HG02798 (cell line): ENCODE results near the gene CEACAM3.
"Not testable (repeated sequence)": the region's sequence is repeated elsewhere in the genome, so short reads cannot be mapped to it uniquely, and the experiment has no call there.

Experiments used
- ATAC-seq: cut with Tn5 transposase; IDR thresholded peaks from one replicate; pipeline ENCODE4 v1.9.1; 2021; ENCODE audit warnings: mild to moderate bottlenecking; ENCODE audit not compliant: unreplicated experiment, poor library complexity

The CEACAM3 gene

DNA sequence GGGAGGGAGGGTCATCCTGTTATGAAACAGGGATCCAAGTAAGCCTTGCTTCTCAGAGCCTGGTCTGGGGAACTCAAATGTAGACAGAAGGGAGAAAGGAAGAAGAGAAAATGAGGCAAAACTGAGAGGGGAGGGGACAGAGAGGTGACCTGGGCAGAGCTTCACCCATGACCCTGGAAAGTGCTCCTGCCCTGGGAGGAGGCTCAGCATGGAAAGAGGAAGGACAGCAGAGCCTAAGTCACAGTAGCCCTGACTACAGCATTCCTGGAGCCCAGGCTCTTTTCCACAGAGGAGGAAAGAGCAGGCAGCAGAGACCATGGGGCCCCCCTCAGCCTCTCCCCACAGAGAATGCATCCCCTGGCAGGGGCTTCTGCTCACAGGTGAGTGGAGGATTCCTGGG is at the start of gene CEACAM3:
Gene CEACAM3 (plus strand): TSS at position 226 of the 400 bp plus-strand sequence. CDS start 91 bp downstream, at position 317.
- ATAC-seq, result no peak

DNA sequence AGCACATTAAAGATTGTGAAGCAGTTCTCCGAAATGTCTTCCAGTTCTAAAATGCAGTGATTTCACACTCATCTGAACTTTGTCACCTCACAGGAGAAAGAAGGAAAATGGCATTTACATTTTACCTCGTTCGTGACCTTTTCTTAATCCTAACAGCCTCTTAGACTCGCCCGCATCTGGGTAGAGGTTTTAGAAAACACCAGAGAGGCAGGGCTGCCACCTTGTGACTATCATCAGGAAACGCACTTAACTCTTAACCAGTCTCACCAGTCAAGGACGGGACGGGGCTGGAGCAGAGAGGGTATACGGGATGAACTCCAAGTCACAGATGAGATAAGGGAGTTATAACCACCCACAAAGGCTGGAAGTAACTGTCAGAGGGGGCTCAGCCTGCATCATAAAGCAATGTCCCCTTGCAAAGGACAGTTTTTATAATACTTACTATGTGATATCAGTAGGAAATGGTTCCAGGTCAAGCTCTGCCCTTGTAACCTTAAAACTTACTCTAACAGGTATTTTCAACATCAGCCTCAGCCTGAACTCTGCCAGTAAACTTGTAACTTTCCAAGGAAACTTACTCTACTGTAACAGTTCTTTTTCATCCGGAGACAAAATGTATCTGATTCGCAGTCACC is 49.7 kb upstream of the CEACAM3 start:
- ATAC-seq, result no peak

DNA sequence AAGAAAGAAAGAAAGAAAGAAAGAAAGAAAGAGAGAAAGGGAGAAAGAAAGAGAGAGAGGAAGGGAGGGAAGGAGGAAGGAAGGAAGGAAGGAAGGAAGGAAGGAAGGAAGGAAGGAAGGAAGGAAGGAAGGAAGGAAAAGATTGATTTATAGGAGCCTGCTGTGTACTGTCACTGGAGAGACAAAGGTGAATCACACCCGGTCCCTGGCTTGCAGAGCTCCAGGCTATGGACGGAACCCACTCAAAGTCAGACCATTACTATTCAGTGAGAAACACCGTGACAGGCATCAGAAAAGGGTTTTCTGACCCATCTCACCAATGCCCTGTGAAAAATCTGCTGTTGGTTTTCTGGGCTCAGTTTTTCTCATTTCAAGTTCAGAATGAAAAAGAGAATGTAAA is 48.4 kb upstream of the CEACAM3 start:
- ATAC-seq, result no peak

DNA sequence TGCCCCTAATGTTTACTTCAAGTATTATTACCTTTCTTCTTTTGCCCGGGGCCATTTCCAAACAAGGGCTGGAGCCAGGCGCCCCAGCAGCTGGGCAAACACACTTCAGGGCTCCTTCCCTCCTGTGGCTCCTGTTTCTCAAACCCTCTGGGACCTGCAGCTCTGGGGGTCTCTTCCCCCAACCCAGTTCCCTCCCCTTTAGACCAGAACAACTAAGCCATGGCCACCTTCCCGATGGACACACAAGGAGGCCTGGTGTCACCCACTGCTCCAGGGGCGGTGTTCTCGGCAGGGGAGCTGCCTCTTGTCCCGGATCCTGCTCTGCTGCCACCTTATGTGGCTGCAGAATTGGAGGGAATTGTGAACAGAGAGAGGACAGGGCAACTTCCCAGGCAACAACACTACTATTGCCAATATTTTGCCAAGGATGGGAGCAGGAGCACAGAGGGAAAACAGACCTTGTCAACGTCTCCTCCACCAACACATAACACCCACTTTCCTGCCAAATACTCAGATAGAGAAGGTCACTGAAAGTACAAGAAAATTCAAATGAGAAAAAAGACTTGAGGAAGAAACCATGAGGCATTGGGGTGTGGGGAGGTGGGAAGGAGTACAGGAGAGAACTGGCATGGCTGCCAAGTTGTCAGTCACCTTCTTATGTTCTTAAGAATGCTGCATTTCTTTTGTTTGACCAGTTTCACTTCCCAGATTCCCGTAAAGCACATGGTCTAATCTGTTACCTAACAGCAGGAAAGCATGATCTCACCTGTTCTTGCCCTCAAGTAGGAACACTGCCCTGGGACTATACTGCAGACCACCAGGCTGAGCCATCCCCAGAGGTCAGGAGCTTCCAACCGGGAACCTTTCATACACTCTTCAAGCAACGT is 45.9 kb upstream of the CEACAM3 start:
- ATAC-seq, result not testable (repeated sequence)

DNA sequence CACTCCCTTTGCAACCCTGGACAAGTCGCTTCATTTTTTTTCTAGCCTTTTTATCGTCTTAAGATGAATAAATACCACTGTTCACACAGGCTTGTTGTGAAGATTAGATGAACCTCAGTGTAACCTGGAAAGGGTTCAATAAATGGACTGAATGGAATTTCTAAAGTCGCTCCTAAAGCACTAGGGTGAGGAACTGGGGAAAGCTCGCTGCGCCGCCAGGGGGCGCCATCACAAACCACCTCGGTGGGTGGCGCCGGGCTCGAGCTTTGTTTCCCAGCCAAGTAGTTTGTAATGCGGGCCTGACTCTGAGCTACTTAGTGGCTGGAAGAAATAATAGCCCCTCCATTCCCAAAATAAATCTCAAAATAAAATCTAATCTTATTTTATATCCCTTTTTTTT is 43.2 kb upstream of the CEACAM3 start:
- ATAC-seq, result no peak

DNA sequence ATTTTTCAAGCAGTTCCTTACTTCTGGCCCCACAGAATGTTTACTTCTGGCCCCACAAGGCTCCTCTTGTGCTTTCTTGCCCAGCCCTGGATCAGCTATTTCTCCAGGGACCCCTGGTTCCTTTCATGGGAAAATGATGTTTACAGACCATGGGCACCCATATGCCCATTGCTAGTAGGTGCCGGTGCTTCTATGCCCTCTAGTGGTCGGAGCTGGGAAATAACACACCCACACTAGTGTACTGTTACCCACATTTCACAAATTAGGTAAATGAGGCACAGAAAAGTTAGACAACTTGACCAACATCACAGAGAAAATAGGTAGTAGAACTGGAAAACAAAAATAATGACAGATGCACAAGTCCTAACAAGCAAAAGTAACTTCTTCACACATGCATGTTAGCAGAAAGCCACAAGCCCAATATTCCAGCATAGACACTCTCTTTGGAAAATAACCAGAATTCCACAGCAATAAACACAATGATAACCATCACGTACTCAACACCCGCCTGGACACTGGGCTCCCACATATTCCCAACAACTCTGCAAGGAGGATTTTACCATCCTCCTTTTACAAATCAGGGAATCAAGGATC is 42.4 kb upstream of the CEACAM3 start:
- ATAC-seq, result peak; percentile 35

DNA sequence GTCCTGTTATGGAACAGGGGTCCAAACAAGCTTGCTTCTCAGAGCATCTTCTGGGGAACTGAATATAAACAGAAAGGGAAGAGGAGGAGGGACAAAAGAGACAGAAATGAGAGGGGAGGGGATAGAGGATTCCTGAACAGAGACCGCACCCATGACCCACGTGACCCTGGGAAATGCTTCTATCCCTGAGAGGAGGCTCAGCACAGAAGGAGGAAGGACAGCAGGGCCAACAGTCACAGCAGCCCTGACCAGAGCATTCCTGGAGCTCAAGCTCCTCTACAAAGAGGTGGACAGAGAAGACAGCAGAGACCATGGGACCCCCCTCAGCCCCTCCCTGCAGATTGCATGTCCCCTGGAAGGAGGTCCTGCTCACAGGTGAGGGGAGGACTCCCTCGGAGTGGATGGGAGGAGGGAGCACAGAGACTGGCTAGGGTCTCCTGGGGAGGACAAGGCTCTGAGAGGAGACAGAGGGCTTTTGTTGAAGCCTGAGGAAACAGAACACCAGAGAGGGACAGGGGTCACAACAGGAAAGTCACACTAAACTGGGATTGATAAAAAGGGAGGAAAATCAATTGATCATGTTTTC is 41.0 kb upstream of the CEACAM3 start, which contains the start of gene CEACAM6:
Gene CEACAM6 (plus strand): TSS at position 203 of the 586 bp plus-strand sequence. CDS start 109 bp downstream, at position 312.
- ATAC-seq, result no peak

DNA sequence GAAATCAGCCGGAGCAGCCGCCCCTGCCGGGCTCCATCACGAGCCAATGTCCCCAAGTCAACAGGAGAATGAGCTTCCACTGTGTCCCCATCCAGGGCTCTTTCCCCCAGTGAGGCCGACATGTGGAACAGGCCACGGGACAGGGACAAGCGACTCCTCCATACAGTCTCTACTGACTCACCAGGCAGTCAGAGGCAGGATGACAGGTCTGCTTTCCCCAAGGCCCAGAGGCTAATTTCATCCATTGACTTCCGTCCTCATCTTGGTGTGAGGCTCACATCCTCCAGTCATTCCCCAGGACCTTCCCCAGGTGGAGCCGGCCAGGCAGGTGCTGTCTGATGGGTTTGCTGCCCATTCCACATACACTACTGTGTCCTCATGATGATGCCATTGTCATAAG is 37.5 kb upstream of the CEACAM3 start:
- no peak for ATAC-seq

DNA sequence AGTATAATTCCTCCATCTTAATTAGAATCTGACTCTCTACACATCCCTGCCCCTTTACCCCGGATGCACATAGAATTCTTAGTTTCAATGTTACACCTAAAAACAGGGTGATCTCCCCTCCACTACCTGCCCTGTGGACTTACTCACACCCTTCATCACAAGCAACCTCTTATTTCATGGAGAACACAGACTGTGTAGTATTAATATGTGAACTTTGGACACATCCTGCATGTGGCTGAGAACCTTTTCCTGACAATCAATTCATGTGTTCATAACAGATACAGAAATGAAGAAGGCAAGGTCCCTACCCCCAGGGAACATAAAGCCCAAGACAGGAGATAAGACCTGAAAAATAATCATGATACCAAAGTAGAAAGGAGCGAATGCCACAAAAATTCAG is 29.3 kb upstream of the CEACAM3 start:
- ATAC-seq, result no peak

DNA sequence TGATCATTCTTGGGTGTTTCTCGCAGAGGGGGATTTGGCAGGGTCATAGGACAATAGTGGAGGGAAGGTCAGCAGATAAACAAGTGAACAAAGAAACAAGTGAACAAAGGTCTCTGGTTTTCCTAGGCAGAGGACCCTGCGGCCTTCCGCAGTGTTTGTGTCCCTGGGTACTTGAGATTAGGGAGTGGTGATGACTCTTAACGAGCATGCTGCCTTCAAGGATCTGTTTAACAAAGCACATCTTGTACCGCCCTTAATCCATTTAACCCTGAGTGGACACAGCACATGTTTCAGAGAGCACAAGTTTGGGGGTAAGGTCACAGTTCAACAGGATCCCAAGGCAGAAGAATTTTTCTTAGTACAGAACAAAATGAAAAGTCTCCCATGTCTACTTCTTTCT is 28.3 kb upstream of the CEACAM3 start:
- ATAC-seq, result not testable (repeated sequence)

DNA sequence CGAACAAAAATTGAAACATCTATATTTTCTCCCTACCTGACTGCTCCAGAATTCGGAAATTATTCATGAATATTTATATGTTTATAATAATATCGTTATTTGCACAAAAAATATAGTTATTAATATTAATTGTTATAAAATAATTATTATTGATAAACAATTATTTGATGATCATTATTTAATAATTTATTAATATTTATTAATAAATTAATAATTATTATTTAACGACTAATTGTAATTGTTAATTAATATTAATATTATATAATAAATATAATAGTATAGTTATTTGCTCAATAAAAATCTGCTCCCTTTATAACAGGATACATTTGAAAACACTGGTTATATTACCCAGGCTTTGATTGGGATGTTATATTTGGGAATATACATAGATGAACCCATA is 26.8 kb upstream of the CEACAM3 start:
- ATAC-seq, result no peak

DNA sequence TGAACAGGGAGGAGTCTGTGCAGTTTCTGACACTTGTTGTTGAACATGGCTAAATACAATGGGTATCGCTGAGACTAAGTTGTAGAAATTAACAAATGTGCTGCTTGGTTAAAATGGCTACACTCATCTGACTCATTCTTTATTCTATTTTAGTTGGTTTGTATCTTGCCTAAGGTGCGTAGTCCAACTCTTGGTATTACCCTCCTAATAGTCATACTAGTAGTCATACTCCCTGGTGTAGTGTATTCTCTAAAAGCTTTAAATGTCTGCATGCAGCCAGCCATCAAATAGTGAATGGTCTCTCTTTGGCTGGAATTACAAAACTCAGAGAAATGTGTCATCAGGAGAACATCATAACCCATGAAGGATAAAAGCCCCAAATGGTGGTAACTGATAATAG is 25.0 kb upstream of the CEACAM3 start:
- no peak for ATAC-seq

DNA sequence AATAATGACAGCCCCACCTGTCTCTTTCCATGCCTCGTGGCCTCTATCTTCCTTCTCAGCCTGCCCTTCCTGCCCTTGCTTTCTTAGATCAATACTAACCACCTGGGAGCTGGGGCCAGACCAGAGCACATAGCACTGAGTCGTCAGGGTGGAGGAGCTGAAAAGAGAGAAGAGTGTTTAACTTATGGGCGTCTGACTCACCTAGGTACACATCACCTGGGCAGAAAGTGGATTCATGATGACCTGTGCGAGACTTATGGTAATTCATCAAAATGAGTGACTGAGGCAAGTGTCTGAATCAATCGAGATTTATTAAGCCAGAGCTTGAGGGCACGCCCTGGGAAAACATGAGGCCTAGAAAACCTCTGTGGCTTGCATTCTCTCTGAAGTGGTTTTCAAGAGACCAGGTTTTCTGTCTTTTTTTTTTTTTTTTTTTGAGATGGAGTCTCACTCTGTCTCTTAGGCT is 21.8 kb upstream of the CEACAM3 start:
- no peak for ATAC-seq

DNA sequence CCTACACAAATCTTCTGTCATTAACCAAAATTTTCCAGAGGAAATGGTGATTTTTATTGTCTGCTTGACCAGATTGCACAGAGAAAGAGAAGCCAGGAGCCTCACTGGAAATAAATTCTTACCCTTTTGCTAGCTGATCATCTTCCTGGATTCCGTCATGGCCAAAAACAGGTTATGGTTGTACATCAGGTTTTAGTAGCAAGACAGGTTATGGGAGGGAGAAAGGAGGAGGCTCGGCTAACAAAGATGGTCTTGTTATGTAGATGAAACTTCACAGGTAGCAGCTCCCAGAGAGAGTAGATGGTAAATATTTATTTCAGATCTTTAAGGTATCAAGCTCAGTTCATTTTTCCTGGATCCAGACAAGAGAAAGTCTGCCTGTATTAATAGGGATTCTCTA is 19.7 kb upstream of the CEACAM3 start:
- no peak for ATAC-seq

DNA sequence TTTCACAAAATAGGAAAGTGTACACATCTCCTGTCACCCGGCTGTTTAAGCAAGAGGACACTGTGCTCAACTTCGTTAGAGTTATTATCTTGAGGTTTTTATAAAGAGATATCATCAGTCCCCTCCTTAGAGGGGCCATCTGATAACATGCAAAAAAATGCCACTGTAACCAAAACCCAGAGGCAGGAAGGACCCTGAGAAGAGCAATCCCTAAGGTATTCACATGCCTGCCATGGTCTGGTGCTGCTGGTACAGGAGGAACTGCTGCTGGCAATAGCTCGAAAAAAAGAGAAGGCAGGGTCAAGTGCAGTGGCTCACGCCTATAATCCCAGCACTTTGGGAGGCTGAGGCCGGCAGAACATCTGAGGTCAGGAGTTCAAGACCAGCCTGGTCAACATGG is 12.8 kb upstream of the CEACAM3 start:
- ATAC-seq, result no peak

DNA sequence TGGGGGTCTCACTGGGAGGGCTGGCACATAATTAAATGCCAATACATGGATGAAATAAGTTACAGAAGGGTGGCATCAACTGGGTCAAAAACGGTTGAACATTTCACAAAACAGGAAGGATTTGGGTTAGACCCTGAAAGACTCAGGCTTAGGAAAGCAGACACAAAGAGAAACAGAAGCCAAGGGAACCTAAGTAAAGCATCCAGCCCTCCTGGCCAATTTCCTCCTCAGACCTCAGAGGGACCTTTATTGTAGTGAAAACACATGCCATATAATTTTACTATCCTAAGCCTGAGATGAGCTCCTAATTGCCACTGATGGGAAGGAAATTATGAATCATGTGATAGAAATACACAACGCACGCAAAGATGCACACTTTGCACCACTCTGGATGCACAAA is 12.1 kb upstream of the CEACAM3 start:
- no peak for ATAC-seq

DNA sequence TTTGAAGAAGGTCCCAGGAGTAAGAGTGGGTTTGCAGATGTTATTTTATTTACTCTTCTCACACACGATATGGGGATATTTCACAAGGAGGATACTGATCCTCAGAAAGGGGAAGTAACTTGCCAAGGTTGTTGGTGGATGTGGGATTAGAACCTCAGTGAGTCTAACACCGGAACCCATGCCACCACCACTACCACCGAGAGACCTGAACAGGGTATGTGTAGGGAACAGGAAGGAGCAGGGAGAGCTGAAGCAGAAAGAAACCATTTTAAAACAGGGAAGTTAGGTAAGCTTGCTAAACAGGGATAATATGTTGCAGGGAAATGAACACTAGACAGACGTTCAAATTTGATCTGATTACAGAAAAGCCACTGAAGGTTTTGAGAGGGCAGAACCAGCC is 11.6 kb upstream of the CEACAM3 start:
- no peak for ATAC-seq

DNA sequence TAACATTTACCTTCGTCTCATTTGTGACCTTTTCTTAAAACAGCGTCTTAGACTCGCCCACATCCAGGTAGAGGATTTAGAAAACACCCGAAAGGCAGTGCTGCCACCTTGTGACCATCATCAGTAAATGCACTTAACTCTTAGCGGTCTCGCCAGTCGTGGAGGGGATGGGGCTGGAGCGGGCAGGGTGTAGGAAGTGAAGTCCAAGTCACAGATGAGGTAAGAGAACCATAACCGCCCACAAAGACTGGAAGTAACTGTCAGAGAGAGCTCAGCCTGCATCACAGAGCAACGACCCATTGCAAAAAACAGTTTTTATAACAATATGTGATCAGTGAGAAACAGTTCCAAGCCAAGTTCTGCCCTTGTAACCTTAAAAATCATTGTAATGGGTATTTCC is 10.7 kb upstream of the CEACAM3 start:
- ATAC-seq, result no peak

DNA sequence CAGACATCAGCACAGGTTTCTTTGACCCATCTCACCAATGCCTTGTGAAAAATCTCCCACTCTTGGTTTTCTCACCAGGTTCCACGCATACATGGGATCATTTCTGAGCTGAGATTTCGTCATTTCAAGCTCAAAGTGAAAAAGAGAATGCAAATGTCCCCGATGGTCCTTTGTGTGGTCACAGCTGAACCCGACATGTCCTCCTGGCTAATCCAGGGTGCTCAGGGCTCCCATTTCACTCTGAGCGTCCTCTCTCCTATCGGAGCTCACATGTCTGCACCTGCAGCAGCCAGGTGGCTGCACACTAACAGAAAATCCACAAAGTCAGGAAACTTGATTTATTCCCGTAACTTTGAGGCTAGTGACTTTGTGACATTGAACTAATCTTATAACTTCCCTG is 9.3 kb upstream of the CEACAM3 start:
- no peak for ATAC-seq

DNA sequence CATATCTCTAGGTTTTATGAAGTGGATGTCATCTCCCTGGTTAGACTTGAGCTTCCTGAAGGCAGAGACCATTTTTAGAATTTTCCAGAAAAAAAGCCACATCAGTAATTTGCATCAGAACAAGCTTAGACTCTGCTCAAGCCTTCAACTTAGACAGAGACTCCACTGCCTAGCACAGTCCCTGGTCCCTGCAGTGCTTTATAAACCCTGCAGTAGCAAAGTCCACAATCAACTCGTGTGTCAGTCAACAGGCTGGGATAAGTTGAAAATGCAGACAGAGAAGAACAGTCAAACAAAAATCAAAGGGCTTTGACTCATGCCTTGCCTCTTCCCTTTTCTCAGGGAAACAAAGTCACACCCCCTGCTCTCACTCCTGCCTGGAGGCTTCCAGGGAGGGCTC is 7.9 kb upstream of the CEACAM3 start:
- not testable (repeated sequence) for ATAC-seq

DNA sequence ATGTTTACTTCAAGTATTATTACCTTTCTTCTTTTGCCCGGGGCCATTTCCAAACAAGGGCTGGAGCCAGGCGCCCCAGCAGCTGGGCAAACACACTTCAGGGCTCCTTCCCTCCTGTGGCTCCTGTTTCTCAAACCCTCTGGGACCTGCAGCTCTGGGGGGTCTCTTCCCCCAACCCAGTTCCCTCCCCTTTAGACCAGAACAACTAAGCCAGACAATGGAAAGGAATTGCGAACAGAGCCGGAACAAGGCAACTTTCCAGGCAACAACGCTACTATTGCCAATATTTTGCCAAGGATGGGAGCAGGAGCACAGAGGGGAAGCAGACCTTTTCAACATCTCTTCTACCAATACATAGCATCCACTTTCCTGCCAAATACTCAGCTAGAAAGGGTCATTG is 7.3 kb upstream of the CEACAM3 start:
- ATAC-seq, result not testable (repeated sequence)
